GM19025 (cell line): Measurements from ENCODE around the gene TMPRSS6.
"Not testable (repeated sequence)": the region's sequence is repeated elsewhere in the genome, so short reads cannot be mapped to it uniquely, and the experiment has no call there.

Source experiments
- ATAC-seq: cut with Tn5 transposase; IDR thresholded peaks from one replicate; pipeline ENCODE4 v1.9.1; 2021; ENCODE audit warnings: mild to moderate bottlenecking, low read depth, moderate library complexity; ENCODE audit not compliant: unreplicated experiment

TMPRSS6 gene

DNA sequence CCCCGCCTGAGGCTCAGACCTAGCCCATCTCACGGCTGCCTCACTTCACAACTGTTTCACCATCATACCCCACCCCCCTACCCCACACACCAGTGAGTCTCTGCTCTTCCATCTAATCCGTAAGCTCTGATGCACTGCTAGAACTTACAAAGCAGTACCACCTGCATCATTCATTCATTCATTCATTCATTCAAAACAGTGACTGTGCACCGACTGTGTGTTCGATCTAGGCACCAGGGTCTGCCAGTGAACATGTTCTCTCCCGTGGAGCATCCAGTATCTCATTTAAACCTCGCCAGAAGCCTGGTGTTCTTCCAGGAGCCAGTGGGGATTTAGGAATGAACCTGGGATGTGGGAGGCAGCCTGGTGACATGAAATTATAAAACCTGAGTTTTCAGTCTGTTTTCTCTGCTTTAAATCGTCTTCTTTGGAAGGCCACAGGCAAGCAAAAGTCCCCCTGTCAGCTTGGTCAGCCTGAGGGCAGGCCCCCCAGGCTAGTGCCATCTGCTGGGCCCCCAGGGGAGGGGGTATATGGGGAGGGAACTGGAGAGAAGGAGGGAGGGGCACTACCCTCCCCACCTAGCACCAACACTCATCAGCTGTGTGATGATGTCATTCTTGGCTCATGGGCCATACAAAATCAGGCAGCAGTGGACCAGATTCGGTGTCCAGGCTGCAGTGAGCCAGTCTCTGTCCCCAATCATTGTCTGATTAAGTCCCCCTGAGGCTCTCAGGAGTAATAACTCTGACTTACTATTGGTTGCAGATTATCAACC is 18.4 kb downstream of the TMPRSS6 start:
- ATAC-seq = no peak

DNA sequence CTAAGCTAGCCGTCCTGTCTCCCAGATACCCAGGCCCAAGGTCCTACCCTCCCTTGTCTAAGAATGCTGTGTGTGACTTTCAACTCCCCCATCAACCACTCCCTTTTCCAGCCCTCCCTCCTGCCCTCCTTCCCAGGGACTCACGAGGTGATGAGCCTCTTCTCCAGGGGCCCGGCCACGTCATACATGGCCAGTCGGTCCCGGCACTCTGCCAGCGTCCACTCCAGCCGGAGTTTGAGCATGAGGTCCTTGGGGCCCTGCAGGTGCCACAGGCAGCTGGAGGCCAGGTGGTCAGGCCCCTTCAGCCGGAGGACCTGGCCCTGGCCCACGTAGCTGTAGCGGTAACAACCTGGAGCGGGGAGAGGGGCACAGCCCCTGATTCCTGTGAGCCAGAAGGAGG is 20.1 kb downstream of the TMPRSS6 start:
- ATAC-seq = no peak

- ATAC-seq = no peak
These were observed 20.6 kb downstream of the TMPRSS6 start for GRCh38 chr22:37088750-37089408.

DNA sequence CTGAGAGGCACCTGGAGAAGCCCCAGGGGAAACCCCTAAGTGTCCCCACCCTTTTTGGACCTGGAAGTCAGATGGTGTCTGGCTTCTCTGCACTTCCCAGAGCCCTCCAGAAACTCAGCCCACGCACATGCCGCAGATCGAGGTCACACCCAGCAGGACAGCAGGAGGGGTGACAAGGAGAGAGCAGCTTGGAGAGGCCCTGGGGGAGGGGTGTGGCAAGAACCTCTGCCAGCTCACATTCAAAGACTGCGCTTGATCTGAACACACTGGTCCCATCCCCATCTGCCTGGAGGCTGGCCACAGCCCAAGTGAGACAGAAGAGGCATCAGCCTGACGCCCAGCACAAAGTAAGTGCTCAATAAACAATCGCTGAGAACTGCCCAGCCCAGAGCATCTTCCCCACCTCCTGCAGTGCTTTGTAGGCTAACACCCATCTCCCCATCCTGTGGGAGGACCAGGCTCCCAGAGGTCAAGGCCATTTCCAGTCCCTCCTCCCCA is 21.4 kb downstream of the TMPRSS6 start:
- no peak for ATAC-seq

GRCh38 chr22:37086184-37086583 is 23.3 kb downstream of the TMPRSS6 start:
- ATAC-seq = no peak

DNA sequence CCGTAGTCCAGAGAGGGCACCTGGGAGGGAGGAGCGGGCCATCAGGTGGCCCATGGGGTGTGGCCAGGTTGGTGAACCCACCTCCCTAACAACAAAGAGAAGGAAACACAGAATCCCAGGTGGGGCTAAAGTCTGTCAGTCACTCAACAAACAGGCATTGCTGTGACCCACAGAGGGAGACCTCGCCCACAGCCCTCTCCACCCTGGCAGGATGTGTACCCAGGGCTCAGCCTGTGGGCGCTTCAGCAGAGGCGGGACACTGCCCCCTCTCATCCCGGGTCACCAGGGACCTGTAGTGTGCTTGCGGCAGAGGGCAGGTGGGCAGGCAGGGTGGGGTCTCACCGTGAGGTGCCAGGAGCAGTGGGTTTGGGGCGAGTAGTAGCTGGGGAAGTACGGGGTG is 25.1 kb downstream of the TMPRSS6 start:
- no peak for ATAC-seq

DNA sequence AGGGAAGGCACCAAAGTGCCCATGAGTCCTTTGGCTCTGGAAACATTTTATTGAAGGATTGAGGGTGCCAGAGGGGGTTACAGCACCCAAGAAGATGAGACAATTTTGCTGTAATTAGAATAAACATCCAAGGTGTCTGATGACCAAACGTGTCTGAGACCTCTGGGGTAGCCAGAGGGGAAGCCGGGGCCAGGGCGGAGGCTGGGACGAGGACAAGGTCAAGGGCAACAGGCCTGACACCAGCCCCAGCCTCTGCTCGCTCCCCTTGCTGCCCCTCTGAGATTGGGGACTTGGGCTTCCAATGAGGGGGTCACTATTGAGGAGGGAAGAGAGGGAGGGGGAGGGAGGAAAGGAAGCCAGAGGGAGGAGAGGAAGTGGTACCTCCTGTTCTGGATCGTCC is 25.6 kb downstream of the TMPRSS6 start:
- no peak for ATAC-seq

GRCh38 chr22:37082251-37082873 is 27.2 kb downstream of the TMPRSS6 start:
- no peak for ATAC-seq

- no peak for ATAC-seq
These were observed 28.7 kb downstream of the TMPRSS6 start for GRCh38 chr22:37080838-37081237.

DNA sequence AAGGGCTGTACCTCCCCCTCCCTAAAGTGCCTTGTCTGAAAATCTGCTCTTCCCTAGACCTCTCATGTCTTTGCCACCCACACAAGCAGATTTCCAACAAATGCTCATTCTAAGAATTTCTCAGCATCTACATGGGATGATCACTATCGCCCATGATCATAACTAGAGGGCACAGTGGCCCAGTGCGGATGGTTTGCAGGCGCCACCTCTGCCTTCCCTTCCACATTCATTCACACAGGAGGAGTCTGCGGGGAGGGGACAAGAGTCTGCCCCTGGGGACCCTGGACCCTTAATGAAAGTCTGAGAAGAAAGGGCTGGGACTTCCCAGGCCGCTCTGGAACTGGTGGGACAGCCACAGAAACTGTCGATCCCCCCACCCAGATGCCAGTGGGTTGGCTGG is 29.1 kb downstream of the TMPRSS6 start:
- no peak for ATAC-seq

- no peak for ATAC-seq
These were observed 29.8 kb downstream of the TMPRSS6 start for GRCh38 chr22:37079668-37080171.

- ATAC-seq = no peak
These were observed 30.4 kb downstream of the TMPRSS6 start for GRCh38 chr22:37079158-37079557.

- no peak for ATAC-seq
These were observed 31.6 kb downstream of the TMPRSS6 start for GRCh38 chr22:37077802-37078448.

DNA sequence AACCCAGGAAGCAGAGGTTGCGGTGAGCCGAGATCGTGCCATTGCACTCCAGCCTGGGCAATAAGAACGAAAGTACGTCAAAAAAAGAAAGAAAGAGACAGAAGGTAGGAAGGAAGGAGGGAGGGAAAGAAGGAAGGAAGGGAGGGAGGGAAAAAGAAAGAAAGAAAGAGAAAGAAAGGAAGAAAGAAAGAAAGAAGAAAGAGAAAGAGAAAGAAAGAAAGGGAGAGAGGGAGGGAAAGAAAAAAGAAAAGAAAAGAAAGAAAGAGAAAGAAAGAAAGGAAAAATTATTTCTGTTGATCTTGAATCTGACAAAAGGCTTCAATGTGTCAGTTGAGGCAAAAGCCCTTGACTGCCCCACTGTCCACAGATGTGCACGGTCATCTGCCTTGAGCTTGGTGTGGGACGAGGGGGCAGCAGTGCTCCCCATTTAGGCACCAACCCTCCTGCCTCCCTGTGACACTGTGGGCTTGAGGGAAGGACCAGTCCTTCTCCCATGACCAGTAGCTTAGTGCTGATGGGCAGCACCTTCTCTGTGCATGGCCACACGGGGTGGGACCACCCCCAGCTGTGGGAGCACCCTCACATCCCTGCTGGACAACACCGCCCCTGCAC is 33.6 kb downstream of the TMPRSS6 start:
- no peak for ATAC-seq

DNA sequence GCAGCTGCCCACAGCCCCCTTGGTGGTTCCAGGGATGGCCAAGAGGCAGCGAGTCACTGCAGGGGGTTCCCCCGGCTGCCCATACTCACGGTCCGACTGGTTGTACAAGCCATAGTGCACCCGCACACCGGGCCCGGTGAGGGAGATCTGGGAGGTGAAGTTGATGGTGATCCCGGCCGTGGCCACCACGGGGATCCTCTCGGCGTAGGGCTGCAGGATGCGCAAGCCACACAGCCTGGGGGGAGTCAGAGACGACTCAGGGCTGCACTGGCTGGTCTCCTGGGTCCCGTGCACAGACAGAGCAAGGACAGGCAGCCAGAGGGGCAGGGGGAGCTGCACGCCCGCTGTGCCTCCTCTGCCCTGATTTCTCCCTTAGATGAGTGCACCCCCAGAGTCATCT is 34.5 kb downstream of the TMPRSS6 start:
- no peak for ATAC-seq

DNA sequence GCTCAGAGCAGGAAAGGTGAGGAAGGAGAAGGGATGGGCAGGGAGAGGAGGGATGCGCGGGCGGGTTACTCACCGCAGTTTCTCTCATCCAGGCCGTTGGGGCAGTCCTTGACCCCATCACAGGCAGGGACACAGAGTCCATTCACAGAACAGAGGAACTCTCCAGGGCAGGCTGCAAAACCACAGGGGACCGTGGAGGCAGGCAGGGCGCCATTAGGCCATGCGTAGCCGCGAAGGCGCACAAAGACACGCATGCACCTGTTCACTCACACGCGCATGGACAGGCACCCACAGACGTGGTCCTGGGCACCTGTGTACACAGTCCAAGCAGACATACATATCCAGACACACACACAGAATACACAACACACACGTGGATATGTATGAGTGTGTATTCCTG is 35.0 kb downstream of the TMPRSS6 start:
- no peak for ATAC-seq

DNA sequence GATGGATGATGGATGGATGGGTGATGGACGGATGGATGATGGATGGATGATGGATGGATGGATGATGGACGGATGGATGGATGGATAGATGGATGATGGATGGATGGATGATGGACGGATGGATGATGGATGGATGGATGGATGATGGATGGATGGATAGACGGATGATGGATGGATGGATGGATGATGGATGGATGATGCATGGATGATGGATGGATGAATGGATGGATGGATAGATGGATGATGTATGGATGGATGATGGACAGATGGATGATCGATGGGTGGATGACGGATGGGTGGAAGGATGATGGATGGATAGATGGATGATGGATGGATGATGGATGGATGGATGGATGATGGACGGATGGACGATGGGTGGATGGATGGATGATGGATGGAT is 36.8 kb downstream of the TMPRSS6 start:
- ATAC-seq = no peak

DNA sequence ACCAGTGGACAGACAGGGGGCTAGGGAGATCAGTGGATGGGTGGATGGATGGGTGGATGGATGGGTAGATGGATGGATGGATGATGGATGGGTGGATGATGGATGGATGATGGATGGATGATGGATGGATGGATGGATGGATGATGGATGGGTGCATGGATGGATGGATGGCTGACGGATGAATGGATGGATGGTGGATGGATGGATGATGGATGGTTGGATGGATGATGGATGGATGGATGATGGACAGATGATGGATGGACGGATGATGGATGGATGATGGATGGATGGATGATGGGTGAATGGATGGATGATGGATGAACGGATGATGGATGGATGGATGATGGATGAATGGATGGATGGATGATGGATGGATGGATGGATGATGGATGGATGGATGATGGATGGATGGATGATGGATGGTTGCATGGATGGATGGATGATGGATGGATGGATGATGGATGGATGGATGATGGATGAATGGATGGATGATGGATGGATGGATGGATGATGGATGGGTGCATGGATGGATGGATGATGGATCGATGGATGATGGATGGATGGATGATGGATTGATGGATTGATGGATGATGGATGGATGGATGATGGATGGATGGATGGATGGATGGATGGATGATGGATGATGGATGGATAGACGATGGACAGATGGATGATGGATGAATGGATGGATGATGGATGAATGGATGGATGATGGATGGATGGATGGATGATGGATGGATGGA is 37.5 kb downstream of the TMPRSS6 start:
- ATAC-seq = not testable (repeated sequence)

GRCh38 chr22:37070744-37071143 is 38.8 kb downstream of the TMPRSS6 start:
- no peak for ATAC-seq

- no peak for ATAC-seq
These were observed 39.2 kb downstream of the TMPRSS6 start for GRCh38 chr22:37070334-37070733.
